Activated CD8-positive, alpha-beta memory T cell treated with anti-CD3 and anti-CD28 coated beads, Interleukin-2, amount 50 U/mL, for 48 hours (primary cell): ENCODE data around the gene DPP6.

Source experiments
- DNase-seq: peaks from one replicate; pipeline ENCODE4 v3.0.0-alpha.2; 2020

DPP6 gene

GRCh38 chr7:154781369-154782303, 729.4 kb downstream of the DPP6 start:
- no peak for DNase-seq

GRCh38 chr7:154783281-154783909, 731.2 kb downstream of the DPP6 start:
- DNase-seq, result no peak

DNA sequence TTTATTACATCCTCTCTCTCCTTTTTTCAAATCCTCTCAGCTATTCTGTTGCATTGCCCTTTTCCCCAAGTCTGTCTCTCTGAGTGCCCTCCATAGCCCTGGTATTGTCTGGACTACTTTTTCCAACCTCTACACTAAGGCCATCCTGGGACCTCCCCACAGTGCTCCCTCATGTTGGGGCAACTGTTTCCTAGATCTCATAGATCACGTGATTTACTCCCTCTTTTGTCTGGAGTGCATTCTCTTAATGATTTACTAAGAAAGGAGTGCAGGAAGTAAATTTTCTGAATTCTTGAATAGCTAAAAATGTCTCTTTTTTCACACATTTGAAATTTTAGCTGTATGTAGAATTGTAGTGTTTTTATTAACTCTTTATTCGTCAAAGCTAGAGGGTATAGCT, 733.7 kb downstream of the DPP6 start:
- no peak for DNase-seq

GRCh38 chr7:154789404-154789803, 737.2 kb downstream of the DPP6 start:
- DNase-seq, result no peak

DNA sequence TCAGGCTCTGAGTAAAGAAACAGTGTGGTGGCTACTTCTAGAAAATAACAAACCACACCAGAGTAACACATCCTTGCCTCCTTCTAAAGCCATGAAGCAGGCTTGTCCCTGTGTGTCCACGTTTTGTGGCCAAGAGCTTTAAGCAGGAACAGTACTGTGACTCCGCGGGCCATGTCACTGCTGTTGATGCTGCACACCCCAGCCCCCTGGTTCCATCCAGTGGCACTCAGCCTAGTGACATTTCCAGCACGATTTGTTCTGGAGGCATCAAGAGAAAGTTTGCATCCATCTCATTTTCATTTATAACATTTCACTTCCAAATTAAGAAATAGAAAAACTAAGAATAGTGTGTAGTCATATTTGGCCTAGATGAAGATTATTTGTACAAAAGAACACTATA, 739.4 kb downstream of the DPP6 start:
- no peak for DNase-seq

DNA sequence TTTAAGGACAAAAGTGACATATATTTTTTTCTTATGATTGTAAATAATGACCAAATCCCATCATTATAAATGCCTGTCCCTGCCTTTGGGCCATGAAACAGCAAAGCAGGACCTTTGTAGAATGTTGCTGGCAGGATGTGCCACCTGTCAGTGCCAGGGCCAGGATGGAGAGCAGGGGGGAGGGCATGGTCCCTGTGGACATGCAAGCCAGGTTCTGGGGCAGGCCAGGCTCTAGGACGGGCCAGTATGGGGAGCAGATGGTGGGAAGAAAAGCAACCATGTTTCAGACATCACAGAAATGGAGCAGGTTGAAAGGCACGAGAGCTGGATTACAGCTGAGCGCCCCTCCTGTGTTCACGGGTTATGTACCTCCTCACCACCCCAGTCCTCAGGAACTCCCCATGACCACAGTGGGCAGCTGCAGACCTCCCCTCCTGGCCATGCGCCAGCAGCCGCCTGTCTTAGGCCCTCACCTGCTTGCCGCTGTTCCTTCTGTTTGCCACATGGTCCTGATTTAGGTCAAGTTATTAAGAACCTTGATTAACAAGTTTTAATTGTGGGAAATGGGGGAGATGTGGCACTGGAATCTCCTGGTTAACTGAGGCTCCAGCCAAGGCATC, 740.3 kb downstream of the DPP6 start:
- DNase-seq, result no peak

DNA sequence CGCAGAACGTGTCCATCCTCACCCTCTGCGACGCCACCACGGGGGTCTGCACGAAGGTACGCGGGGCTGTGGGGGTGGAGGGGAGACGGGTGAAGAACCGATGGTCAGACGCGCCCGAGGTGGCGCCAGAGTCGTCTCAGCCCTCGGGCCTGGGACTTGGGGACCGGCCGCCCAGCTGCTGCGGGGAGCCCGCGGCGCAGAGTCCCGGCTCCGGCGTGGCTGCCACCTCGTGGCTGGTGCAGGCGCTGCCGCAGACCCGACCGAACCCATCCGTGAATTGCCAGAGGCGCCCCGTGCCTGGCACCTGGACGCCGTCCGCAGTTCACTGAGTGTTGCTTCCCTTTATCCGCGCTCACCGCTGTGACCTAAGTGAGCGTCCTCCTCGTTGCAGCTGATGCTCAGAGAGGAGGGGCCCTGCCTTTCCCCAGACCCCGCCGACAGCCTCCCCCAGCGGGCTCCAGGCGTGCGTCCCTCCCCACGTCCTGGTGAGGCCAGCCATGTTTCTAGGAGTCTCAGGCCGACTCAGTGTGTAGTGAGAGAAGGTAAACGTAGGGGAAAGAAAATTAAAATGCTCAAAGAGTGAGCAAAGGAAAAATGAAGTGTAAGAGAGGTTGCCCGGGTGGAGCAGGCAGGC, 742.1 kb downstream of the DPP6 start:
- peak; percentile 63 for DNase-seq

- no peak for DNase-seq
Observed at GRCh38 chr7:154795014-154795413, 742.8 kb downstream of the DPP6 start.

- no peak for DNase-seq
Observed at GRCh38 chr7:154795437-154795836, 743.2 kb downstream of the DPP6 start.

GRCh38 chr7:154804449-154804848, 752.3 kb downstream of the DPP6 start:
- no peak for DNase-seq

DNA sequence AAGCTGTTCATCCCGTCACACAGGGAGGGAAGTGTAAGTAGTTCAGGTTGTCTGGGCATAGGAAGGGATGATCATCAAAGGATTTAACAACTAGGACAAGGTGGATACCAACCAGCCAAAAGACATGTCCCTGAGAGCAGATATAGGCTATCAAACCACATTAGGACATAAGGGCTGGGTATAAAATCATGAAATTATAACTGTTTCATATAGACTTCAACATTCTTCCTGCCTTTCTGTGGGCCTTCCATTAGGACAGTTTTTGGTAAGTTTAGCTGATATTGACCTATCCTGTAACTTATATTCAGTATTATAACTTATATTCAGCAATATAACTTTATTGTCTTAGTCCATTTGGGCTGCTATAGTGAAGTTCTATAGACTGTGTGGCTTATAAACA, 759.8 kb downstream of the DPP6 start:
- DNase-seq, result no peak

DNA sequence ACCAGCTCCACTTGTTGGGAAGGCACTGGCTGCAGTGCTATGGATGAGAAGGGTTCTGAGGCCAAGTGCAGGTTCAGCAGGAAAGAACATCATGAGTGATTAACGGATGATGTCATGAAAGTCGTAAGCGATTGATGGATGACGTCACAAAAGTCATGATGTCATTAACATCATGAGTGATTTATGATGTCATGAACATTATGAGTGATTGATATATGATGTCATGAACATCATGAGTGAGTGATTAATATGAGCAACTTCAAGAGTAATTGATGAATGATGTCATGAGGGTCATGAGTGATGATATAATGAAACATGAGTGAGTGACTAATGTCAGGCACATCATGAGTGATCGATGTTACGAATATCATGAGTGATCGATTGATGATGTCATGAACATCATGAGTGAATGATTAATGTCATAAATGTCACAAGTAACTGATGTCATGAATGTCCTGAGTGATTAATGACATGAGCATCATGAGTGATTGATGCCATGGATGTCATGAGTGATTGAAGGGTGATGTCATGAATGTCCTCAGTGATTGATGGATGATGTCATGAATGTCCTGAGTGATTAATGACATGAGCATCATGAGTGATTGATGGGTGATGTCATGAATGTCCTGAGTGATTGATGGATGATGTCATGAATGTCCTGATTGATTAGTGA, 765.2 kb downstream of the DPP6 start:
- DNase-seq, result no peak

GRCh38 chr7:154827007-154827406, 774.8 kb downstream of the DPP6 start:
- no peak for DNase-seq

DNA sequence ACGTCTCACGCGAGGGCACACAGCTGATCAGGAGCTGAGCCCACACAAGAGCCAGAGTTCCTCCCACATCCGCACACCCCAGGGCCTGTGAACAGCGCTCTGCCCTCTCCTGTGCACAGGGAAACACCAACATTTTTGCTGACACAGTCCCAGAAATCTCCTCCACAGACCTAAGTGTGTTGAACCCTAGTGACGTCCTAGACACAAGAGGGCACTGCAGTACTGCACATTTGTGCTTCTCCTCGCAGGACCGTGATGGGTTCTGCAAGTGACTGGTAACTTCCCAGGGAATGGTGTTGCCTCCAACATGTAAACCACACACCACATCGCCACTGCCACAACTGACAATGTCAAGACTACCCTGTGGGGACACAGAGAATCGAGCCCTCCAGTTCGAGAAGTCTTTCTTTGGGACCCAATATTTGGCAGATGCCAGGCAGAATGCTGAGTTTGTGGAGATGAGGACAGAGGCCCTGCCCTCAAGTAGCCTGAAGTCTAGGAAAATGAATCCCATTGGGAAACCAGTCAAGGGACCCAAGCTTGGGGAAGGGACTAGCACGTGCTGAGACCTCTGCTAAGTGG, 780.5 kb downstream of the DPP6 start:
- DNase-seq, result no peak

GRCh38 chr7:154836021-154836448, 783.8 kb downstream of the DPP6 start:
- no peak for DNase-seq

DNA sequence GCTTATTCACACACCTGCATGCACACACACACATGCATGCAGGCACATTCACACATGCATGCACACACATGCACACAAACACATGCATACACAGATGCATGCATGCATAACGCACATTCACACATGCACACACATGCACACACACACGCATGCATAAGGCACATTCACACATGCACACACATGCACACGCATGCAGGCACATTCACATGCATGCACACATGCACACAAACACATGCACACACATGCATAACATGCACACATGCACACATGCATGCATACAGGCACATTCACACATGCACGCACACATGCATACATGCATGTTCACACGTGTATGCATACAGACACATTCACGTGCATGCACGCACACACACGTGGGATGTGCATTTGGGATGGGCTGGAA, 784.9 kb downstream of the DPP6 start:
- no peak for DNase-seq

GRCh38 chr7:154837622-154838021, 785.4 kb downstream of the DPP6 start:
- no peak for DNase-seq

DNA sequence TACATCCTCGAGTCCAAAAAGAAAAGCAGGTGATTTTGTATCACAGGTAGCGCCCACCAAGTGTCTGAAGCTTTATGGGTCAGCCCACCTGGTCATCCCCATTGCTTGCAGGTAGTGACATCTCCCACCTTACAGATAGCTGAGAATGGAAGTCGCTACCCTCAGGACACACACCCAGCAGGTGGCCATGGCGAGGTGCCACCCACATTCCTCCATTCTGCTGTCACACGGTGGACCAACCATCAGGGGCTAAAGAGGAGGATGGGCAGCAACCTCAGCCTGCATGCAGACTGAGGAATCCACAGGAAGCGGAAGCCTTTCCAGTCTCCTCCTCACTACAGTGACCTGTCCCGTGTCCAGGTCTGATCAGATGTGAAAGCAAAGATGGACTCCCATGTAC, 787.9 kb downstream of the DPP6 start:
- DNase-seq, result no peak

GRCh38 chr7:154841731-154842331, 789.6 kb downstream of the DPP6 start:
- no peak for DNase-seq

DNA sequence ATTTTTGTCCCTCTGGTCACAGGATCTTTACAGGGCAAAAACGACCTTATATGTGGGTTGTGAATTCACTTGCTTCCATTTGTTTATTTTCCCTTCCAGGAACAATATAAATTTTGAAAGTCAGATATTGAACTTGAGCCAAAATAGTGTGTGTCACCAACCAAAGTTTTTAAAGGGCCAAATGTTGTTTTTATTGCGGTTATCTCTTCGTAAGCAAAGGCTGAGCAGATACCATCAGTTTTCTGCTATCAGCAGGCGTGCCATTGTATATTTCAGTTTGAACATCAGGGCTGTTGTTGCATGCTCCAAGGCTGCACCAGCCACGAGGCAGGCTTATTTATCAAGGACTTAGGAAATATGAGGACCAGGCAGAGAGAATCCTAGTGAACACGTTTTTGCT, 790.4 kb downstream of the DPP6 start:
- no peak for DNase-seq

- DNase-seq, result no peak
Observed at GRCh38 chr7:154843670-154844237, 791.6 kb downstream of the DPP6 start.

- no peak for DNase-seq
Observed at GRCh38 chr7:154844499-154844898, 792.3 kb downstream of the DPP6 start.
